ENCODE data around the gene UFSP1.

UFSP1 gene

DNA sequence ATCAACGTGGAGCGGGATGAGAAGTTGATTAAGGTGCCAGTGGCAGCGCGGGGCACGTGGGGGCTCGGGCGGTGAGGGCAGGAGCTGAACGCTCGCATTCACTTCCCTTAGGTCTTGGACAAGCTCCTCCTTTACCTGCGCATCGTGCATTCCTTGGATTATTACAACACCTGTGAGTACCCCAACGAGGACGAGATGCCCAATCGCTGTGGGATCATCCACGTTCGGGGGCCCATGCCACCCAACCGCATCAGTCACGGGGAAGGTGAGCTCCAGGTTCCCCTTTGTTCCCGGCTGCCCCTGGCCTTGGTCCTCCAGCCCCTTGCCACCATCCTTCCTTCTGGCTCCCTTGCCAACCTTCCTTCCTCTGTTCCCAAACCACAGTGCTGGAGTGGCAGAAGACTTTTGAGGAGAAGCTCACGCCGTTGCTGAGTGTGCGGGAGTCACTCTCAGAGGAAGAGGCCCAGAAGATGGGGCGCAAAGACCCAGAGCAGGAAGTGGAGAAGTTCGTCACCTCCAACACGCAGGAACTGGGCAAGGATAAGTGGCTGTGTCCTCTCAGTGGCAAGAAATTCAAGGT lies 2.5 kb downstream of the UFSP1 start:
- TF ChIP-seq ZFX (IDR thresholded peaks at IDR 0.05) (no peak), CTCF (conservative IDR thresholded peaks at IDR 0.05) (no peak)
- peak overlapping the region; percentile 98 for H3K27ac ChIP-seq

GRCh38 chr7:100886142-100886935 lies 3.2 kb downstream of the UFSP1 start:
- H3K27ac ChIP-seq, result no peak overlapping the region
- TF ChIP-seq ZFX (IDR thresholded peaks at IDR 0.05) (no peak), CTCF (conservative IDR thresholded peaks at IDR 0.05) (no peak)

DNA sequence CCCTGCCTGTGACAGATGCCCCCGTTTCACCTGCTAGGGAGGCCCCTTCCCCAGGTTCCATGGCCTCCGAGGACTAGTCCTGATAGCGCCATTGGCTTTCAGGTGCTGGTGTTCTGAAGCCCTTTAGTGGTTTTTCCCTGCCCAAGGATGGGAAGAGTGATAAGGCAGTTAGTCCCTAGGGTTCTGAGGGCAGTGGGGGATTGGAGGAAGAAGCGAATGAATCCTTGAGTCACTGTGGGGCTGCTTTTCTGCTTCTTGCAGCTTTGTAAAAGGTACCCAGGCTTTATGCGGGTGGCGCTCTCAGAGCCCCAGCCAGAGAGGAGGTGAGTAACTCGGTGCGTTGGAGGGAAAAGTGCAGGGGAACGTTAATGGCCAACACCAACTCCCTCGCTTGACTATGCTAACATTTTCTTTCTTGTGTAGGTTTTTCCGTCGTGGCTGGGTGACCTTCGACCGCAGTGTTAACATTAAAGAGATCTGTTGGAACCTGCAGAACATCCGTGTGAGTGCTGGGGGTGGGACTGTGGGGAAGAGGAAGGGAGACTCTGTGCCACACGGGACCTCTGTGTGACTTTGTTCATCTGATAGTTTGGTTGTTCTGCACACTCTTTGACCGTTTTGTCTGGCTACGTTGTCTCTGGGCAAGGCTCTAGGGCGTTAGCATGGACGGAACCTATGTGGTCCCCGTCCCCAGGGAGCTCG lies 3.9 kb downstream of the UFSP1 start:
- TF ChIP-seq CTCF (conservative IDR thresholded peaks at IDR 0.05), result no peak
- TF ChIP-seq ZFX (IDR thresholded peaks at IDR 0.05), result no peak
- H3K27ac ChIP-seq, result no peak overlapping the region

DNA sequence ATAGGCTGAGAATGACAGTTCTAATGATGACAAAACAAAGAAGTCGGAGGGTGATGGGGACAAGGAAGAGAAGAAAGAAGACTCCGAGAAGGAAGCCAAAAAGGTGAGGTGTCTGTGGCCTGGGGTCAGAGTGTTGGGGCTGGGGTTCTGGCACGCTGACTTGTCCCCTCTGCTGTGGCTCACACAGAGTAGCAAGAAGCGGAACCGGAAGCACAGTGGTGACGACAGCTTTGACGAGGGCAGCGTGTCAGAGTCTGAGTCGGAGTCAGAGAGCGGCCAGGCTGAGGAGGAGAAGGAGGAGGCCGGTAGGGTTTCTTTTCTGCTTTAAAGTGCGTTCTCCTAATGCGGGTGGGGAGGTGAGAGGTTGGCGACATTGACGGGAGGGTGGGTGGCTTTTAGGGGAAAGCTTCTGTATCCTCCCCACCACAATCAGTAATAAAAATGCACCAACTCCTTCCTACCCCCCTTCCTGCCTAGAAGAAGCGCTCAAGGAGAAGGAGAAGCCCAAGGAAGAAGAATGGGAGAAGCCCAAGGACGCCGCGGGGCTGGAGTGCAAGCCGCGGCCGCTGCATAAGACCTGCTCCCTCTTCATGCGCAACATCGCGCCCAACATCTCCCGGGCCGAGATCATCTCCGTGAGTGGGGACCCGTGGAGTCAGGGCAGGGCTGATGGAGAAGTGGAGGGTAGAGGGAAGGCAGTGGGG lies 4.6 kb downstream of the UFSP1 start:
- no peak overlapping the region for H3K27ac ChIP-seq
- TF ChIP-seq CTCF (conservative IDR thresholded peaks at IDR 0.05) (no peak), ZFX (IDR thresholded peaks at IDR 0.05) (no peak)

GRCh38 chr7:100882785-100883526 lies 6.6 kb downstream of the UFSP1 start:
- TF ChIP-seq CTCF (conservative IDR thresholded peaks at IDR 0.05) (no peak), ZFX (IDR thresholded peaks at IDR 0.05) (no peak)
- H3K27ac ChIP-seq, result no peak overlapping the region

GRCh38 chr7:100882201-100882600 lies 7.3 kb downstream of the UFSP1 start:
- no peak for TF ChIP-seq CTCF (conservative IDR thresholded peaks at IDR 0.05)
- TF ChIP-seq ZFX (IDR thresholded peaks at IDR 0.05), result no peak
- H3K27ac ChIP-seq, result no peak overlapping the region

Data from C4-2B (cell line).